Measurements from ENCODE around the gene FOXO3. TPM values are rescaled to one million over a fixed set of nuclear protein-coding genes. Genes with fewer than 3 reads are reported as not detected.

The FOXO3 gene
- total and polyA plus RNA-seq, 2 of the 8 experiments (the other 6 are each of a cell fraction or from before 2014, with no cell fraction given), result 13.1 to 19.3 TPM

DNA sequence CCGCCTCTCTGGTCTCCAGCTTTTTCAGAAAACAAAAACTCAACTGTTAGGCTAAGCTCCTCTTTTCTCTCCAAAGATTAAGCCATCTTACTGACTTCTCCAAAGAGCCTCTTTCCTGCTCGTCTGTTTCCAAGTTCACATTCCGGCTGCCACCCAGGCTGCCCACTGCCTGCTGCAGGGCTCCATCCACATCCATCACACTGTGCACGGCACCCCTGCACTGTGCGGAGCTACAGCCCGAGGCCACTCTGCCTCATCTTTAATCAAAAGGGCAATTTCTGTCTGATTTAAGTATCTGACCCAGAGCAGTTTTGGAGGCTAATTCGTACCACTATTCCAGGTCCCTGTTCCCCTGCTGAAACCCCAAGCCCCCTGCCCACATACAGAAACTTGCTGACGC, 145.9 kb downstream of the FOXO3 start:
- ChIA-PET POLR2A (ENCODE audit: partially characterized antibody) (interaction anchor here (1.6 kb wide), 1 partner anchor 20 kb away, joined by 4 read pairs; no protein-coding TSS in a partner anchor), CTCF (ENCODE audit: partially characterized antibody) (no interaction called here)
- Histone ChIP-seq H3K4me3 (ENCODE audit: extremely low read depth in 1 of 4, insufficient read depth in 2 of 4, low read depth in 3 of 4, low read length in 4 of 4) (no peak overlapping the region), H3K4me1 (replicated peaks in 1 of 4; ENCODE audit: control insufficient read depth in 3 of 4, insufficient read depth in 4 of 4, low read length in 3 of 4) (peaks cover 0 to 8% (median 4%) of the 10 kb centered on the region in 4 experiments; a peak in 5 of 7 replicates), H2BK5ac (ENCODE audit: low read depth, low read length) (no peak overlapping the region), H3K79me2 (ENCODE audit: control insufficient read depth in 1 of 2, insufficient read depth in 2 of 2, low read length in 2 of 2) (no peaks in the 10 kb centered on the region), H3K27ac (ENCODE audit: low read depth, low read length) (no peak overlapping the region), H3K23me2 (ENCODE audit: low read depth, low read length) (no peaks in the 10 kb centered on the region; the same call in none of the 2 replicates), H4K91ac (replicated peaks; ENCODE audit: insufficient read length, low read length) (no peak overlapping the region), H3K4me2 (ENCODE audit: insufficient read depth in 1 of 2, low read depth in 2 of 2, low read length in 2 of 2) (no peak overlapping the region), H3K27me3 (replicated peaks in 1 of 4; ENCODE audit: control insufficient read depth in 3 of 4, extremely low read depth in 1 of 4, insufficient read depth in 3 of 4, low read length in 3 of 4) (no peaks in the 10 kb centered on the region), H4K8ac (ENCODE audit: extremely low read depth, insufficient read depth, low read length) (no peak overlapping the region), H3K36me3 (ENCODE audit: control insufficient read depth in 2 of 4, insufficient read depth in 4 of 4, low read length in 3 of 4) (0 out of 8 replicates have a peak, but pooled peaks cover 0 to 2% (median 0%) of the 10 kb centered on the region in 4 experiments), H3K56ac (replicated peaks; ENCODE audit: insufficient read length, low read depth, low read length) (no peak overlapping the region), H3K18ac (ENCODE audit: extremely low read depth, low read length) (no peak overlapping the region), H3K9ac (replicated peaks in 1 of 4; ENCODE audit: extremely low read depth in 1 of 4, low read depth in 3 of 4, low read length in 3 of 4) (no peak overlapping the region), H4K5ac (ENCODE audit: insufficient read length, low read depth, low read length) (no peak overlapping the region), H2BK120ac (replicated peaks; ENCODE audit: low read depth, low read length) (no peak overlapping the region), H2AFZ (ENCODE audit: low read length) (no peak overlapping the region), H3K4ac (replicated peaks; ENCODE audit: insufficient read length, low read depth, low read length) (no peak overlapping the region), H3K23ac (ENCODE audit: insufficient read length) (no peak overlapping the region), H3K9me3 (ENCODE audit: insufficient read depth in 2 of 2, low read depth in 1 of 2, low read length in 1 of 2) (peaks cover 3 to 5% of the 10 kb centered on the region in 2 experiments; a peak in 3 of 4 replicates), H2BK12ac (ENCODE audit: low read depth, low read length) (no peak overlapping the region), H2BK20ac (ENCODE audit: low read length) (no peak overlapping the region), H3K79me1 (ENCODE audit: low read depth, low read length) (no peaks in the 10 kb centered on the region), H2BK15ac (ENCODE audit: low read length) (no peak overlapping the region), H3K14ac (ENCODE audit: insufficient read length) (no peak overlapping the region), H2AK5ac (ENCODE audit: low read depth, low read length) (no peak overlapping the region; the same call in 1 of the 2 replicates), H4K20me1 (replicated peaks in 1 of 2; ENCODE audit: control insufficient read depth in 1 of 2, insufficient read depth in 2 of 2, low read length in 2 of 2) (no peaks in the 10 kb centered on the region)
- DNase-seq (ENCODE audit: low read depth in 1 of 2, low spot score in 2 of 2), result no peak
- 85% methylated on average over 8 of the region's 8 CpGs; no CpG with 5 or more reads in 1 of the 2 experiments for WGBS, 2 experiments (ENCODE audit: extremely low coverage in 1 of 2, insufficient coverage in 1 of 2, insufficient read length in 1 of 2, insufficient replicate concordance in 2 of 2, low coverage in 1 of 2, low lambda C conversion rate in 2 of 2, missing lambda C conversion rate in 1 of 2)
- TF ChIP-seq CHD1 (IDR thresholded peaks at IDR 0.05; ENCODE audit: low read depth, low read length) (no peak), POLR2A (IDR thresholded peaks at IDR 0.05; ENCODE audit: control extremely low read depth in 1 of 2, low read depth in 2 of 2, low read length in 2 of 2) (no peak), MAX (IDR thresholded peaks at IDR 0.05) (no peak), HDAC6 (IDR thresholded peaks at IDR 0.05; ENCODE audit: low read depth, low read length) (no peak), RNF2 (IDR thresholded peaks at IDR 0.05; ENCODE audit: borderline replicate concordance, low read depth, low read length, missing control alignments, poor library complexity, severe bottlenecking) (no peak)
- no peak for FAIRE-seq
